Left lobe of liver (tissue), 2 donors: ENCODE measurements around the gene LMNTD2. TPM values are rescaled to one million over a fixed set of nuclear protein-coding genes. Genes with fewer than 3 reads are reported as not detected.

Experiments
- ATAC-seq: fragments of 200-7000 bp; cut with Tn5 transposase; one replicate; pipeline ENCODE4 v1.9.1; 2020; ENCODE audit warnings: mild to moderate bottlenecking, moderate library complexity
- DNase-seq: peaks from one replicate; pipeline ENCODE4 v3.0.0-alpha.2; 2020; ENCODE audit warnings: low spot score
- total RNA-seq: library from RNA; stranded (reverse); gene quantifications from one replicate; pipeline ENCODE4 v1.2.1, GENCODE V29; 2021
- donor health status: DM: no; HTN: no; CAD: no; lungs with moderate emphysema.
- donor health status: DM: no; HTN: yes; CAD: no.

Gene LMNTD2
- total RNA-seq, 1 donor from 2014 or later, result 13.4 TPM

DNA sequence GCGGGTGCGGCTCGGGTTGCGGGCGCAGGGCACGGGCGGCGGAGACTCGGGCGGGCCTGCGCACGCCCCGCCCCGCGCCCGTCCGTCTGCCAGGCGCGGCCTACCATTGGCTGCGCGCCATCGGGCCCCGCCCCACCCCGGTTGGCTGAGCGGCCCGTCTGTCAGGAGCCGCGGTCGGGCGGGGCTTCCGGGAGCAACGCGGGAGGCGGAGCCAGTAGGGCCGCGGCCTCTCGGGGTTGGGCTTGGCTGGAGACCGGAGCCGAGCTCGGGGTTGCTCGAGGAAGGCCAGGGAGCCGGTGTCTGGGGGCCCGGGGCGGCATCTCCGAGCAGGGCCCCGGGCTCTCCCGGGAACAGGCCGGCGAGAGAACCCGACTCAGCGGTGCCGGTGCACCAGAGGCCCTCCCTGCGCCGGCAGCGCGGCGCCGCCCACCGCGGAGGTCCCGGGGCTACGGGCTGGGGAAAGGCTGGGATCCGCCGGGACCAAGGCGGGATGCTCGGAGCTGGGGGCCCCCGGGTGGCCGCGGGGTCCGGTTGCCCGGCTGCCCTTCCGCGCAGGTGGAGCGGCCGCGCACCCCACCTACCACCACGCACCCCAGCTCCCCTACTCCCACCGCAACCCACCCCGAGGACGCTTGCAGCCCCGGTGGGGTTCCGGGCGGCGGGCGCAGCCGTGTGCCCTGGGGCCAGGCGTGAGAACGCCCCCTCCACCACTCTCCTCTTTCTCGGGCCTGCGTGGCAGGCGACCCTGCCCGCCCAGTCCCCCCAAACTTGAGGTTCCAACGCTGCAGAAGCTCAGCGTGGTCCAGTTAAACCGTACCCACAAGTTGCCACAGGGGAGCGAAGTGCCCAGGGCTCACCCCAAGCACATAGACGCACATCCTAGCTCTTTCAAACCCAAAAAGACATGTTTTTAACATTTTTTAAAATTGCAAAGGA, 24.8 kb downstream of the LMNTD2 start, which contains the start of gene HRAS:
Gene HRAS, minus strand, starts transcription at position 58 of the 936 bp plus-strand sequence.
- peak; percentile 83 for ATAC-seq
- DNase-seq, result peak; percentile 96

DNA sequence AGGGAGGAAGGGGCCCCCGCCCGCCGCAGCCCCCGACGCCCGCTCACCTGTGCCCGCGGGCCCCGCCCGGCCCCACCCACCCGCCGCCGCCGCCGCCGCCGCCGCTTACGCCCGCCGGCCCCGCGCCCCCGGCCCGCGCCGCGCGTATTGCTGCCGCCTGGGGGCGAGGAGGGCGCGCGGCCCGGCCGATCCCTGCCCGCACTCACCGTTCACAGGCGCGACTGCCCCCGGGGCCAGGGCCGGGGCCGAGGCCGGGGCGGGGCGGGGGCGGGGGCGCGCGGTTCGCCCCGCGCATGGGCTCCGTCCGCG, 25.4 kb downstream of the LMNTD2 start:
- DNase-seq, result no peak
- no peak for ATAC-seq

DNA sequence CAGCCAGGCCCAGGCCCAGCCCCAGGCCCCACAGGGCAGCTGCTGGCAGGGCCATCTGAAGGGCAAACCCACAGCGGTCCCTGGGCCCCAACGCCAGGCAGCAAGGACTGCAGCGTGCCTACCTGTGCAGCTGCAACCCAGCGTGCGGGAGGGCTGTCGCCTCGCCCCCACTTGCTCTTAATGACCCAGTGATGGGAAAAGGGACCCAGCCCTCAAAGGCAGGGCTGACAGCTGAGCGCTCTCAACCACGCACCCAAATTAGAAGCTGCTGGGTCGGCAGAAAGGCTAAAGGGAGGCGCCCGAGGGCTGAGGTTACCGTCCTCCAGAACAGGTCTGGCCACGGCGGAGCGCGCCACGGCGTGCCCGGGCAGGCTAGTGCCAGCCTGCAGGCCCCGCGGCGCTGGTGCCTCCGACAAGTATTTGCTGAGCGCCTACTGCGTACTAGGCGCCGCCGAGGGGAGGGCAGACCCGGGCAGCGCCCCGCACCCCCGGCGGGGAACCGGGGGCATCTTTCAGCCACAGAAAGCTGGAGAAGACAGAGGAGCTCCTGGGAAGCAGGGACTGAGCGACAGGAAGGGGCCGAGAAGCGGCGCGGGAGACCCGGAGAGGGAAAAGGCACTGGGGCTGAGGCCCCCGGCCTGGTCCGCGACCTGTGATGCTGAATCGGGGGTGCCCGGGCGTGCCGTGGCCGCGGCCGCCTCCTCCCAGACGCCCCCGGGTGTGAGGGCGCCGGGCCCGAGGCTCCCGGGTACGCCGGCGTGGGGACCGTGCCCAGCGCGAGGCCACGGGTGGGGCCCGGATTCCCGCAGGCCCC, 25.9 kb downstream of the LMNTD2 start:
- DNase-seq (peak; percentile 61), ATAC-seq (peak; percentile 16)

DNA sequence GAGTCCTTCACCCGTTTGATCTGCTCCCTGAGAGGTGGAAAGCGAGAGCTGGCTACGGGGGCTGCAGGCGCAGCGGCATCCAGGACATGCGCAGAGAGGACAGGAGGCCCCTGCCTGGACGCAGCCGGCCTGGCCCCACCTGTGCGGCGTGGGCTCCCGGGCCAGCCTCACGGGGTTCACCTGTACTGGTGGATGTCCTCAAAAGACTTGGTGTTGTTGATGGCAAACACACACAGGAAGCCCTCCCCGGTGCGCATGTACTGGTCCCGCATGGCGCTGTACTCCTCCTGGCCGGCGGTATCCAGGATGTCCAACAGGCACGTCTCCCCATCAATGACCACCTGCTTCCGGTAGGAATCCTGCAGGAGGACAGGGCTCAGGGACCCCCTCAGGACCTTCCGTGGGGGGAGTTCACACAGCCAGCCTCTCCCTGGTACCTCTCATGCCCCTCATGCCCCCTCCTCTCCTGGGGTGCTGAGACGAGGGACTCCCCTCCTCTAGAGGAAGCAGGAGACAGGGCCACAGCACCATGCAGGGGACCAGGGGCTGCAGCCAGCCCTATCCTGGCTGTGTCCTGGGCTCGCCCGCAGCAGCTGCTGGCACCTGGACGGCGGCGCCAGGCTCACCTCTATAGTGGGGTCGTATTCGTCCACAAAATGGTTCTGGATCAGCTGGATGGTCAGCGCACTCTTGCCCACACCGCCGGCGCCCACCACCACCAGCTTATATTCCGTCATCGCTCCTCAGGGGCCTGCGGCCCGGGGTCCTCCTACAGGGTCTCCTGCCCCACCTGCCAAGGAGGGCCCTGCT, 26.7 kb downstream of the LMNTD2 start:
- DNase-seq, result peak; percentile 50

DNA sequence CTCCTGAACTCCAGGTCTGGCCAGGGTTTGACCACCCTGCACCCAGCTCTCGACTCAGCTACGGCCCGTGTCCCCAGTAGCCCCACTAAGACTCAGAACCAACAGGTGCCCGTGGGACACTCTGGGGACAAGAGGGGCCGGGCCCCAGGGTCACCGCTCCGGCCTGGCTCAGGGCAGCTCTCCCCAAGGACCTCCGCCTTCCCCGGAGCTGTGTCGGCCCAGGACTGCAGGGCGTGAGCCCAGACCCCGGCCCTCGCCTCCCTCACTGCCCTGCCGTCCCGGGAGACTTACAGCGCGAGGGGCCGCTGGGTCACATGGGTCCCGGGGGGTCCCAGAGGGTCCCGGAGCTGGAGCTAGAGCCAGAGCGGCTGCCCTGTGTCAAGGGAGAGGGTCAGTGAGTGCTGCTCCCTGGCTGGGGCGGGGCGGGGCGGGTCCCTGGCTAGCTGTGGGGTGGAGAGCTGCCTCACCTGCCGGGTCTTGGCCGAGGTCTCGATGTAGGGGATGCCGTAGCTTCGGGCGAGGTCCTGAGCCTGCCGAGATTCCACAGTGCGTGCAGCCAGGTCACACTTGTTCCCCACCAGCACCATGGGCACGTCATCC, 27.5 kb downstream of the LMNTD2 start:
- DNase-seq (peak; percentile 49), ATAC-seq (no peak)

More for the DNA sequence above, 26.7 kb downstream of the LMNTD2 start:
- ATAC-seq, result no peak

DNA sequence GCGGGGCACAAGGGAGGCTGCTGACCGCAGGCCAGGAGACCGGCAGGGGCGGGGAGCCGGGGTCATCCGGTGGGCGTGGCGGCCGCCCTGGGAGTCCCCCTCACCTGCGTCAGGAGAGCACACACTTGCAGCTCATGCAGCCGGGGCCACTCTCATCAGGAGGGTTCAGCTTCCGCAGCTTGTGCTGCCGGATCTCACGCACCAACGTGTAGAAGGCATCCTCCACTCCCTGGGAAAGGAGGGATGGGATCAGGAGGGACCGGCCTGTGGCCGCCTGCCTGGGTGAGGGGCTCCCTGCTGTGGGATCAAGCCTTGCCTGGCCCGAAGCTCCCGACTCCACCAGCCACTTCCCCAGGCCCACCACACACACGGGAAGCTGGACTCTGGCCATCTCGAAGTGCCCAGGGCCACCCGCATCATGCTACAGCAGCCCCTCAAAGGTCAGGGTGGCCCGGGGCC, 28.0 kb downstream of the LMNTD2 start:
- DNase-seq (peak; percentile 43), ATAC-seq (no peak)

DNA sequence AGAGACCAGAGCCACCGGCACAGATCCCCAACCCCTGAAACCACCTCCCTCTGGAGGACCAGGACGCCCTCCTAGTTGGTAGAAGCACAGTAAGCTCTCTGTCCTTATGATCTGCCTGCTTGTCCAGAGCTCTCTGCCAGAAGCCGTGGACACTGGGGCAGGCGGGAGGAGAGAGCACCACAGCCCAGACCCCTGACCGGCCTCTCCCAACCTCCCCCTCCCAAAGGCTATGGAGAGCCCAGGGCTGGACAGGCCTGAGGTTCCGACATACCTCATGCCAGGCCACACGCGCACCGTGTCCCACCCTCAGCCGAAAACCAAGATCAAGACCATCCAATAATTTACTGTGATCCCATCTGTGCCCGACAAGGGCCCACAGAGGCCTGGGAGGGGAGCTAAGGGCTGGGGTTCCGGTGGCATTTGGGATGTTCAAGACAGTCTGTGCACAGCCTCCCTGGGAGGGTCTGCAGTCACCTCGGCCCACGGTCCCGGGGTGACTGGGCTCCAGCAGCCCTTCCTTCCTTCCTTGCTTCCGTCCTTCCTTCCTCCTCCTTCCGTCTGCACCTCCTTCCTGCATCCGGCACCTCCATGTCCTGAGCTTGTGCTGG, 28.5 kb downstream of the LMNTD2 start:
- ATAC-seq (no peak), DNase-seq (peak; percentile 42)

DNA sequence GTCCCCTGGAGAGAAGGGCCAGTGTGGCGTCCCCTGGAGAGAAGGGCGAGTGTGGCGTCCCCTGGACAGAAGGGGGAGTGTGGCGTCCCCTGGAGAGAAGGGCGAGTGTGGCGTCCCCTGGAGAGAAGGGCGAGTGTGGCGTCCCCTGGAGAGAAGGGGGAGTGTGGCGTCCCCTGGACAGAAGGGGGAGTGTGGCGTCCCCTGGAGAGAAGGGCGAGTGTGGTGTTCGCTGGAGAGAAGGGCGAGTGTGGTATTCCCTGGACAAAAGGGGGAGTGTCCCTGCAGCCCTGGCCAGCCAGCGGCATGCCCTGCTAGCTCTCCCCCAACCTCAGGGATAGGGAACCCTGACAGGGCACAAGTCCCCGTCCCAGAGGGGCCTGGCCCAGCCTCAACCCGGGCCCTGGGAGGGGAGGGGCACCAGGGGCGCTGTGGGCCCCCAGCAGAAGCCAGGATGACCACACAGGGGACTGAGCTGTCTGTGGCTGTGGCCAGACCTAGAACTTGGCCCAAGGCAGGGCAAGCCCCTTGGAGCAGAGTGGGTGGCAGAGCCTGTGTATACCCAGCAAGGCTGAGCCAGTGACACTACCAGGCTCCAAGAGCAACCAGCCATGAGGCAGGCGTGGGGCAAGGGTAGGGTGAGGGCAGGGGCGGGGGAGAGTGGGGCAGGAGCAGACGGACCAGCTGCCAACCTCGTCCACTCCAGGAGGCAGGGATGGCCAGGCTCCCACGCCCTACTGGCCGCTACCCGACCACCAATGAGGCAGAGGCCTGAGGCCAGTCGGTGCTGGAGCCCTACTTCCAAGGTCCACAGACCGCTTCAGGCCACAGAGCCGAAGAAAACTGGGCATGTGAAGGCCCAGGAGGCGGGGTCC, 29.3 kb downstream of the LMNTD2 start:
- peak; percentile 44 for DNase-seq
- ATAC-seq, result no peak

DNA sequence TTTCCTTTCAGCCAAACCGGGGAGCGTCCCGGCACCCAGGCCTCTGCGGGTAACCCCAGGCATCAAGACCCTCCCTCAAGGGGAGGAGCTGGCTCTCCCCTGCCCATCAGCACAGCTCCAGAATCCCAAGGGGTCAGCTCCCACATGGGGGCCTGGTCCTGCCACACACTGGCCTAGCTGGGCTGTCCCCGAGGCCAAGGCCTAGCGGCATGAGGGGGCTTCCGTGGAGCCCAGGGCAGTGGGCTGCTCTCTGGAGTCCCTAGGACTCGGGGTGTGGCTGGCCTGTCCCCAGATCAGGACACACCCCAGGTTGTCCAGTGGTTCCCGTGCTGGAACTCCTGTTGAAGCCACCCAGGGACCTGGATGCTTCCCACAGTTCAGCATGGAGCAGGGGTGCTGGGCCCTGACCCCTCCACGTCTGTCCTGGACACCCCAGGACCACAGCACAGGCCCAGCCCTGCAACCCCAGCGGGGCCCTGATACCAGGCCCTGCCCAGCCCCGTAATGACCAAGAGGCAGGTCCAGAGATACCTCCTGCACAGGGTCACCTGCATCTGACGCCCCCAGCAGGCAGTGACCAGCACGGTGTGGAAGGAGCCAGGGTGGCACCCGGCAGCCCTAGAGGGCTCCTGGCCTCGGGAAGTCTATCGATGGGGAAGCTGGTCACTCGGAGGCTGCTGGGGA, 30.7 kb downstream of the LMNTD2 start:
- DNase-seq, result peak; percentile 42

DNA sequence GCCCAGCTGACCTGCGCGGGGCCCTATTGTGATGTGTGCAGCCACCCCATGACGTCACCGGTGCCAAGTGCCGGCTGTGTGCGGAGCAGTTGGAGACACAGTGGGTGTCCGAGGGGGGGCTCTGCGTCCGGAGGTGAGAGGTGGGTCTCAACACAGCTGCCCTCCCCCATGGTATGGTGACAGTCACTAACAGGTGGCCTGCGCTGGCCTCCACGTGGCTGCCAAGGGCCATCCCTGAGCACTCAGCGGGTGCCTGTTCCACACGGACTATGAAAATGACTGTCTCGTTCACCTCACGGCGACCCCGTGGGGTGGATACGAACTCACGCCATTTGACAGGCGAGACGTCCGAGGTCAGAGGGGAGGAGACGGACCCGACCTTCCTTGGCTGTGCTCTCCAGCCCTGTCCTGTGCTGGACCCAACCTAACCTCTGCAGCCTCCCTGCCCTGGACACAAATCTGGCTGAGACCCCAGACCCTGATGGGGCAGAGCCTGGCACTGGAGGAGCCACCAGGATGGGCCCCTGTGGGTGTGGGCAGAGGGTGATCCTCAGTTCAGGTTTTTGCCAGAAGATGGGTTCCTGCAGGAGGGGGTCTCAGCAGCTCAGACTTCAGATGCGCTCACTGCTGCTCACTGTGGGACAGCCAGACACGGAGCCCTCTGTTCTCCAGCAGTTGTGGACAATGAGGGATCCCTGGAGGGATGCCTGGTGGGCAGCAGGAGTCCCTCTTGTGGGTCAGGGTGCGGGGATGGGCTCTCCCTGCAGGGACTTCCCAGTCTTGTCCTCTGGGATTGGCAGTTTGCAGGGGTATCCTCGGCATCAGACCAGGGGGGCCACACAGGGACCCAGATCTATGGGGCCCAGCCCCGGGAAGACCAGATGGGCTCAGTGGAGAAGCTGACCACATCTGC, 31.5 kb downstream of the LMNTD2 start:
- ATAC-seq, result peak; percentile 5

More for the DNA sequence above, 30.7 kb downstream of the LMNTD2 start:
- ATAC-seq, result no peak

DNA sequence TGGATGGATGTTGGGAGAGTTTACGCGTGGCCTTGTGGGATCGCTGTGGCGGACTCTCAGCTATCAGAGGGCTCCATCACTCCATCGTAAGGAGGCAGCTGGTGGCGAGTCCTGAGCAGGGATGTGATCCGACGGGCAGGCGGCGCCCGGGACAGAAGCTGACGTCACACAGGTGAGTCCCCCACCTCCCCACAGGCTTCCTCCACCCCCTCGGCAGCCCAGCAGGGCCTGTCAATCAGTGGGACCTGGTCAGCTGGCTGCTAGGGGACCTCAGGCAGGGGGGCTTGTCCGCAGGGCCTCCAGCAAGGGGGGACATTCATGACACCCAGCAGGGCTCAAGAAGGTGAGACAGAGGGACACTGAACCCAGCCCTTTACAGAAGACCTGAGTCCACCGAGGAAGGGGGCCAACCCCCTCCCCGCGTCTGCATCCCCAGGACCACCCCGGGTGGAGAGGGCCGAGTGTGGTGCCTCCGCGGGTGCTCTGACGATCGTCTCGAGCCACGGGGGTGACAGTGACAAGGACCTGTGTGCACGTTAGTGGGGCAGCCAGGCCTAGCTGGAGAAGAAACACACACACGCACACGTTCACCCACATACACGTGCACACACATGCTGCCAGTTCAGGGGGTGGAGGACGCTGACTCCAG, 32.2 kb downstream of the LMNTD2 start:
- DNase-seq, result no peak

More for the DNA sequence above, 31.5 kb downstream of the LMNTD2 start:
- DNase-seq, result peak; percentile 44

DNA sequence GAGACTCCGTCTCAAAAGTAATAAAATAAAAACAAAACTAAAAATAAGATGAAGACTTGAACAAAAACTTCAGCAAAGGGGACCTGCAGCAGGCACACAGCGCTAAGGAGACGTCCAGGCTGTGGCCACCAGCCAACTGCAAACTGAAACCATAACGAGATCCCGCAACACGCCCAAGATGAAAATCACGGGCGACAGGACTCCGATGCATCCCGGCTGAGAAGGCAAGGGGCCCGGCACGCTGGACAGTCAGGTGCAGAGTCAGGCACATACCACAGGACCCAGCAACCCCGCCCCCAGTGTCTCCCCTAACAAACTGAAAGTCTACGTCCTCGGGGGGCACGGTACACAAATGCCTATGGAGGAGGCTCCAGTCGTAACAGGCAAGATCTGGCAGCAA, 34.3 kb downstream of the LMNTD2 start:
- DNase-seq (peak; percentile 42), ATAC-seq (no peak)

More for the DNA sequence above, 32.2 kb downstream of the LMNTD2 start:
- no peak for ATAC-seq

DNA sequence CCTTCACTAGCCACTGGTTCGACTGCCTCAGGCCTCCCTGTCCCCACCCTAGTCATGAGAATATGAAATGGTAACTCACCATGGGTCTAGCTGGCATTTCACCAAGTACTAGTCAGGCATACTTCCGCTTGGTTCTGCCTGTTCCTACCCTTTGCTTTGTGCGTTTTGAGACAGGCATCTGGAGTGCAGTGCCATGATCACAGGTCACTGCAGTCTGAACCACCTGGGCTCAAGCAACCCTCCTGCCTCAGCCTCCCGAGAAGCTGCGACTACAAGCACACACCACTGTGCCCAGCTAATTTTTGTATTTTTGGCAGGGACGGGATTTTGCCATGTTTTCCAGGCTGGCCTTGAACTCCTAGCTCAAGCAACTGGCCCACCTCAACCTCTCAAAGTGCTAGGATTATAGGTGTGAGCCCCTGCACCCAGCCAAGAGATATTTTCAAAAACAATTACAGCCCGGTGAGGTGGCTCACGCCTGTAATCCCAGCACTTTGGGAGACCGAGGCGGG, 39.3 kb downstream of the LMNTD2 start:
- ATAC-seq (no peak), DNase-seq (no peak)

DNA sequence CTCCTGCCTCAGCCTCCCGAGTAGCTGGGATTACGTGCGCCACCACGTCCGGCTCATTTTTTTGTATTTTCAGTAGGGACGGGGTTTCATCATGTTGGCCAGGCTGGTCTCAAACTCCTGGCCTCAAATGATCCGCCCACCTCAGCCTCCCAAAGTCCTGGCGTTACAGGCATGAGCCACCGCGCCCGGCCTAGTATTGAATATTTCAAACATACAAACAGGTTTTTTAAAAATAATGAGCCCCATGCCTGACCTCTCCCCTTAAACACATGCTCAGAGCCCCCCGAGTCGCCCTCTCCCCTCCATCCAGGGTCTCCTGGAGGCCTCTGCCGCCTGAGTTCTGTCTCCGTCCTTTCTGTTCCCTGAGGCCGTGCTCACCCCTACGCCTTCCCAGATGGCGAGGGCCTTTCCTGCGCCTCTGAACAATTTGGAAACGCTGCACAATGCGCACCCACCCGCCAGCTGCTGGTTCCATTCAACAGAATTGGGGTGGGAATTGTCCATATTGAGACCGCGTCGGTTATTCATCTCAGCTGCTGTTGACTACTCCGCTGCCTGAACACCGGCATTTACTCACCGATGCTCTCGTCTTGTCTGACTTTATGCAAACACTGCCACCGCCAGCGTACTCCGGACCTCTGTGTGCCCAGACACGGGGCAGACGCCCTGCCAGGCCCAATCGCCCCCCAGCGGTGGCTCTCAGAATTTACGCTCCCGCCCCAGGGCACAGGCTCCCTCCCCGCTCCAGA, 39.9 kb downstream of the LMNTD2 start:
- DNase-seq, result no peak
- no peak for ATAC-seq

DNA sequence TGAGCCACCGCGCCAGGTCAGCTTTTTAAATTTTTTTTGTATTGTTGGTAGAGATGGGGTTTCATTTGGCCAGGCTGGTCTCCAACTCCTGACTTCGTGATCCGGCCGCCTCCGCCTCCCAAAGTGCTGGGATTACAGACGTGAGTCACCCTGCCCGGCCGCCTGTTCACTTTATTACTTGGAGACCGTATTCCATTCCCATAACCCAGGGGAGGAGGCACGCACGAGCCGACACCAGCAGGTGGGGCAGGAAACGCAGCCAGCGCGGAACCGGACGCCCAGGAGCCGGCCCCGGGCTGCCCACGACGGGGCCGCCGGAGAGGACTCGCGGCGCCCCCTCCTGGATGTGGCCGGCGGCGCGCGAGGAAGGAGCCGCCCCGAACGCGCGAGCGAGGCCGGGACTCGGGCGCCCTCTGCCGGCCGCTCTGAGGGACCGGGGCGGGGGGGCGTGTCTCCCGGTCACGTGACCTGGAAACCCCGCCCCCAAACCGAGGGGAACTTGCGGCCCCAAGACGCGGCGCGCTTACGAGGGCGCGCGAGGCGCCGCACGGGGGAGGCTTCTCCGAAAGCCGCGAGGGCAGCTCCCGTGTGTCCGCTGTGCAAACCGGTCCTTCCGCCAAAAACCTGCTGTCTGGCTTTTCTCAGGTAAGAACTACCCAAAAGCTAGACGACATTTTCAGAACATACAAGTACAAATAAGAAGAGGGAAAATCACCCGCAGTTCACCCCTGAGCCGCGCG, 41.9 kb downstream of the LMNTD2 start:
- ATAC-seq (peak; percentile 99), DNase-seq (peak; percentile 86)
